Measurements from ENCODE around the gene GJC1.
"Not testable (repeated sequence)": the region's sequence is repeated elsewhere in the genome, so short reads cannot be mapped to it uniquely, and the experiment has no call there.

Gene GJC1

DNA sequence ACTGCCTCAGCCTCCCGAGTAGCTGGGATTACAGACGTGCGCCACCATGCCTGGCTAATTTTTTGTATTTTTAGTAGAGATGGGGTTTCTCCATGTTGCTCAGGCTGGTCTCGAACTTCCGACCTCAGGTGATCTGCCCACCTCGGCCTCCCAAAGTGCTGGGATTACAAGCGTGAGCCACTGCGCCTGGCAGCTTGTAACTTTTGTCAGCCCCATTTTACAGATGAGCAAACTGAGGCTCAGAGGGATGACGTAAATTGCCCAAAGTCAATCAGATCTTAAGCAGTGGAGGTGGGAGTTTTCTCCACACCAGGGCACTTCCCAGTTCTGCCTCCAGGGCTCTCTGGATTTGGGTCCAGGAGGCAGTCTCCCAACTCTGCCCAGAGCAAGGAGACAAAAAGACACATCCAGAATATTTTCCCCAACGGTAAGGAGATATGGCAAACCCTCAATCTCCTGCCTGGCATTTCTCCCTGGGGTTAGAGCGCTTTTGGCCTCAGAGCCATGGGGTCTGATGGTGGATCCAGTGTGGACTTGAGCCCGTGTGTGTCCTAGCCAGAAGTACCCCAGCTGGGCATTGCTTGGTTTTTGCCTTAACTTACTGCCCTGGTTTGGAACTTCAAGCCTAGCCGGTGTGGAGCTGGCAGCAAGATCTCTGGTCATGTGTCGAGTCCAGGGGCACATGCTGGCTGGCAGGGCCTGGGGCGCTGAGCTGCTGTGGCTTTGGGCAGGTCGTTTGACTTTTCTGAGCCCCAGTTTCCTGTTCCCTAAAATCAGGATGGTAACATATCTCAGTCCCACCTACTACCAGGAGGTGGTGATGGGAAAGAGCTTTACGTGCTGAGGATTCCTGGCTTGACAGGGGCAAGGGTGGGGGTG, 67.9 kb downstream of the GJC1 start:
- no peak for DNase-seq (ENCODE audit: low read depth in 2 of 3, low spot score in 1 of 3)

DNA sequence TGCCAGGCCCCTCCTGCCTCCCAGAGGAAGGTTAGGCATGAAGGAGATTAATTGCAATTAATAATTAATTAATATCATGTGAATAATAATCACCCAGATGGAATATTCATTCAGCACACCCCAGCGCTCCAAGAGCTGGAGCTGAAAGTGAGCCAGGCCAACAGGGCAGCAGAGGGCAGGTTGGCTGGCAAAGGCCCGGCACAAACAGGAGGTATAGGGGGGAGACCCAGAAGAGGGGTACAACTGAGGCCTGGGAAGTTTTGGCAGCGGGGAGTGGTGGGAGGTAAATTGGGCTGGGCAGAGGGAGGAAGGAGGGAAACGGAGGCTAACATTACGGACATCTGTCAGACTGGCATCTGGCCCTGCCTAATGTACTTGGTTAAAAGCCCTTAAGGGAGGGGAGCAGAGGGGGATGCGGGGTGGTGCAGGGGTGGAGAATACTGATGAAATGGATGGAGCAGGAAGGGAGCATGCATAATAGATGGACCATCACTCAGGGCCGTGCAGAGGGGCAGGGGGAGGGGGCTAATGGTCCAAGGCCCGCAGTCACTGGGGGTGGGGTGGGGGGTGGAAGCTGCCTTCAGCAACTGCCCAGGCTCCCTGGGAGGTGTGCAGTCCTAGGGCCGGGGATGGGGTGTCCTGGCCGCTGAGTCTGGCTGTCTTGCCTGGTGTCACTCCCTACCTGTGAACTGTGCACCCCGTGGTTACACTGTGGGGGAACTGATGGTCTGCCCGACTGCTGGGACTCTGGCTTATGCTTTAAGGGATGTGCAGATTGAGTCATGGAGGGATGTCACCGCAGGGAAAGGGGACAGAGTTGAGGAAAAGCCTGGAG, 69.4 kb downstream of the GJC1 start:
- no peak for DNase-seq (ENCODE audit: low read depth in 2 of 3, low spot score in 1 of 3)

DNA sequence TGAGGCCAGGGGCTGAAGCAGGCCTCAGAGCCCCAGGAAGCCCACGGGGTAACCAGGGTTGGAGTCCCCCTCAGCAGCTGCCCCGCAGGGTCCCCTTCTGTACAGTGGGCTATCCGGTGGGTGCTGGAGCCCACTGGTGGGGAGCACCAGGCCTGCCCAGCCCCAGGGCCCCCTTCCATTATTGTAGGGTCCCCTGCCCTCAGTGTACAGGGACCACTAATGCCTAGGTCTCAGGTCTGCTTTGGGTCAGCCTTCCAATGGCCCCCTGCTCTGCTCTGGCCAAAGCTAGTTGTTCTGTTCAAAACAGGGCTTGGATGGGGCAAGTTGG, 70.2 kb downstream of the GJC1 start:
- no peak for DNase-seq (ENCODE audit: low read depth in 2 of 3, low spot score in 1 of 3)

DNA sequence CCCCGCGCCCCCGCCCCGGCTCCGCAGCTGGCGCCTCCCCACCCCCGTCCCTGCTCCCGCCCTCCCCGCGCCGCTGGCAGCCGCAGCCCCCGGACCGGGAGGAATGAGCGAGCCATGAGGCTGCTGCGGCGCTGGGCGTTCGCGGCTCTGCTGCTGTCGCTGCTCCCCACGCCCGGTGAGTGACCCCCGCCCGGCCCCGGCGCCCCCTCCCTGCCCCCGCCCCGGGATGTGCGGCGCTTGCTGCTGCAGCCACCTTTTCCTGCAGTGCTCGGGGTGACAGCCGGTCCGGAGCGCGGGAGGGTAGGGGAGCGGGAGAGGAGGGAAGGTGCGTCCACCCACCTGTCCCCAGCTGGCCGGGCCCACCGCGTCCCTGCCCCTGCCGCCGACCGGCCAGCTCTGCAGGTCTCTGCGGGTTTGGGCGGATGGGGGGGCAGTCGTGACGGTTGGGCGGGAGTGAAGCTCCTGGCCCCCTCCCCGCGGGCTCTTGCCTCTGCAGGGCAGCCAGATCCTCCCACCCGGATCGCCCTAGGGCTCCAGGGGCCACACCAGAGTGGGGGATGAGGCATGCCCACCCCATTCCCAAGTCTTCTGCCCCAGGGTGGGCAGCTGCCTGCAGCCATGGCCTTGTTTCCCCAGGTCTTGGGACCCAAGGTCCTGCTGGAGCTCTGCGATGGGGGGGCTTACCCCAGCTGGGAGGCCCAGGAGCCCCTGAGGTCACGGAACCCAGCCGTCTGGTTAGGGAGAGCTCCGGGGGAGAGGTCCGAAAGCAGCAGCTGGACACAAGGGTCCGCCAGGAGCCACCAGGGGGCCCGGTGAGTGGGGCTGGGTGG, 70.8 kb downstream of the GJC1 start:
- DNase-seq (ENCODE audit: low read depth in 2 of 3, low spot score in 1 of 3): no peak

DNA sequence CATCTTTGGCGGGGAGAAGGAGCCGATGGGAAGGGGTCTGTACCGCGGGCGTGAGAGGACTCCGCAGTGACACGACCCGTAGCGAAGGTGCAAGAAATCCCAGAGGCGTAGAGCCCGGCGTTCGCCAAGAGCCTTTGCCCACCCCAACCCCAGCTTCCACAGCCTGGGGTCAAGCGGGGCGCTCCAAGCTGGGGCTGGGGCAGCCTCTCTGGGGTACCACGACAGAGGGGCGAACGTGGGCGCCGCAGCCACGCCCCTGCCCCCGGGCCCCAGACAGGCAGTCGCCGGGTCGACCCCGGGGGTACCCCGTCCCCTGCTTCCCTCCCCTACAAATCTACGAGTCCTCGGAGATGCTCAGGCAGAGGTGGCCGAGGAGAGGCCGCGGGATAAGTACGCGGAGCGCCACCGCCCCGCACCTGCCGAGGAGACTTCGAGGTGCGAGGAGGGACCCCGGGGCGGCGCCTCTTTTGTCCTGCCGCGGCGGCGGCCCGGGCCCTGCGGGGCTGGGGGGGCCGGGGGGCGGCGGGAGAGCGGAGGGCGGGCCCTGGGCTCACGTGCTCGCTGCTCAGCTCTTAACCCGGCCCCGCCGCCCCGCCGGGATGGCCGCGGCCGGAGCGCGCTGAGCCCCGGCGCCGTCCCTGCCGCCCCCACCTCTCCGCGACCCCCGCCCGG, 71.5 kb downstream of the GJC1 start, which contains the start of gene ADAM11:
TSS of gene ADAM11 (plus strand) at position 575 of the 672 bp plus-strand sequence. CDS start 212 bp downstream, outside the sequence.
- DNase-seq (ENCODE audit: low read depth in 2 of 3, low spot score in 1 of 3): no peak

DNA sequence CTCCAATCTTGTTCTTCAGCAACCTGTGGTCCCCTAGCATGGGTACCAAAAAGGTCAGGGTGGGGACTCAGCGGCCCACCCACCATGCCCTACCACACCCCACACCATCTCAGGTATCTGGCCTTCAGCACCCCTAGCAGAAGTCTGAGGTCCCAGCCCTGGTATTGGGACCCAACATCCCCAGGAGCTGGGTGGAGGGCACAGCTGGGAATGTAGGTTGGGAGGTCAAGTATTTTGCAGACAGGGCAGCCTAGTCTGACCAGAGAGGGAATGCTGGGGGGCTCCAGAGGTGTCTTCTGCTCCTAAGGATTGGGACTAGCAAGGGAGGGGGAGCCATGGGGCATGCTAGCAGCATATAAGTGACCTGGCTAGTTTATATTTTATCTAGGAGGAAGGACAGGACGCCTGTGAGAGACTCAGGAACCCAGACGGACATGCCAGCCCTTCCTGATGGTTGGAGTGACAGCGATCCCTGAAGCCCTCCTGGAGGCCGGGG, 72.1 kb downstream of the GJC1 start:
- no peak for DNase-seq (ENCODE audit: low read depth in 2 of 3, low spot score in 1 of 3)

DNA sequence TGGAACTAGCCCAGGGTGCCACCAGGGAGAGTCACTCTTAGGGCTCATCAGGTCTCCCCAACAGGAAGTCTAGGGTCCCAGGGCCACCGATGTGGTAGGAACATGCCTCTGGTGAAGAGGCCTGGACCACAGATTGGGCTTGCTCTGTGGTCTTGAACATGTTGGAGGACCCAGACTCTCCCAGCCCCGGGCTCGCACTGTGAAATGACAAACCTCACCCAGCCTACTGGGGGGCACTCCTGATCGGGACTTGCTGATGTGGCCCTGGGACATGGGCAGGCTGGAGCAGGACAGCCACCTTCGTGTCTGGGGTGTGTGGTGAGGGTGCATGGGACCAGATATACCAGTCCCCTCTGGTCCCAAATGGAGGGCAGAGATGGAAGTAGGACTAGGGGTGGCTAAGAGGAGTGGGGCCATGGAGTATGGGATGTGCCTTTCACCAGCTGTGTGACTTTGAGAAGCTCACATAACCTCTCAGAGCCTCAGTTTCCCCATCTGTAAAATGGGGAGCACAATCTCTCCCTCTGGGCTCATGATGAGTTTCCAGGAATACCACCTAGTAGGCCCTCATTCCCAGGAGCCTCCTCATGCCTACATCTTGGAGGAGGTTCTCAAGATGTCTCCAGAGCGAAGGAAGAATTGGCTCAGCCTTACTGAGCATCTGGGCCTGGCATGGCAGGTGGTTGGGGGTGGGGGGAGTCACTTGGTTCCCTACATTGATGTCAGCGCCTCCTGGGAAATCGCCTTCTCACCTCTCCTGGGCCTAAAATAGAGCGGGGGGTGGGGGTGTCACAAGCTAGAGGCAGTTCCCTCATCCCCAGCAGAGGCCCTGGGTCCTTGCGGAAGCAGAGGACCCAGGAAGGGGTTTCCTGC, 72.8 kb downstream of the GJC1 start:
- DNase-seq (ENCODE audit: low read depth in 2 of 3, low spot score in 1 of 3): no peak

DNA sequence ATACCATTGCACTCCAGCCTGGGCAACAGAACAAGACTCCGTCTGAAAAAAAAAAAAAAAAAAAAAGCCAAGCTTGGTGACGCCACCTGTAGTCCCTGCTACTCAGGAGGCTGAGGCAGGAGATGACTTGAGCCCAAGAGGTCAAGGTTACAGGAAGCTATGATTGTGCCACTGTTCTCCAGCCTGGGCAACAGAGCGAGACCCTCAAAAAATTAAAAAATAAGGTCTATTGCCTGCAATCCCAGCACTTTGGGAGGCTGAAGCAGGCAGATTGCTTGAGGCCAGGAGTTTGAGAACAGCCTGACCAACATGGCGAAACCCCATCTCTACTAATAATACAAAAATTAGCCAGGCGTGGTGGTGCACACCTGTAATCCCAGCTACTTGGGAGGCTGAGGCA, 74.9 kb downstream of the GJC1 start:
- not testable (repeated sequence) for DNase-seq (ENCODE audit: low read depth in 2 of 3, low spot score in 1 of 3)

DNA sequence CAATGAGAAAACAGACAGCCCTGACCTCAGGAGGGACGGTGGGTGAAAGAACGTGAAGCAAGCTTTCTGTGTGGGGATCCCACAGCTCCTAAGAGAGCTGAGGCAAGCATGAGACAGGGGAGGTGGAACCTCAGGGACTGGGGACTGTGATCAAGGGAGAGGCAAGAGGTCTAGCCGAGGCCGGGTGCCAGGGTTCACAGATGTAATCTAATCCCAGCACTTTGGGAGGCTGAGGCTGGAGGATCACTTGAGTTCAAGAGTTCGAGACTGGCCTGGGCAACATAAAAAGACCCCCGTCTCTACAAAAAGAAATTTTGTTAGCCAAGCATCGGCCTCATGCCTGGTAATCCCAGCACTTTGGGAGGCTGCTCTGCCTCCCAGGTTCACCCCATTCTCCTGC, 75.8 kb downstream of the GJC1 start:
- no peak for DNase-seq (ENCODE audit: low read depth in 2 of 3, low spot score in 1 of 3)

DNA sequence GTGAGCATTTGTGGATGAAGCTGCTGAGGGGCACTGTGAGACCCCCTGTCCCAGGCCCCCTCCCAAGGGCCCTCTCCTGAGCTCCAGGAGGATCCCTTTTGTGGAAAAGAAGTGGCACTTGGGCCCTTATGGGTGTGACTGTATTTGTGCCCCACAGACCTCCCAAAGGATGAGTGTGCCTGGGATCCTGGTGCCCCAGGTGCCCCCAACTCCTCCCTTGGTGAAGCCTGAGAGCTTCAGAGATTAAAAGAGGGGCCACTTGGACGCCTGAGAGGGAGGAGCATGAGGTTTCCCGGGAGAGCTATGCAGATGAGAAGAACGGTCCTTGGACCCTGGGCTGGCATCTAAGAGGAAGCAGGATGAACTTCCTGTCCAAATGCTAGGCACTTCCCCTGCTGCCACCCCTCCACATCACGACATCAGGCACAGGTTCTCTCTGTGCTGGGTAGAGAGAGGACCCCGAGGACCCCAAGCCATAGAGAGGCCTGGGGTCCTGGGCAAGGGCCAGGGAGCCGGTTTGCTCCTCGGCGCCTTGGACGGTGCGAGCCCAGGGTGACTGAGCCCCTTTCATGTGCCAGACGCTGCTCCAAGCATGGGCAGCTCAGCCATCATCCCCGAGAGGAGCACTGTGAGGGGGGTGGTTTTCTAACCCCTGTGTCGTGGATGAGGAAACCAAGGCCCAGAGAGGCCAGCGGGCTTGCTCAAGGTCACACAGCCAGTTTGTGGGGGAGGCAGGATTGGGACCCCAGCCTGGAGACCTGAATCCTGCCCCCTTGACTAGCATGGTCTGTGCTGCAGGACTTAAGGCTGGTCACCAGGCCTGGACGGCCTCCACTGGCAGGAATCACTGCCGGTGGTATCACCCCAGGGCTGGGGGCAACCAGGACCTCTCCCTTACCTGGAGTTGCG, 76.9 kb downstream of the GJC1 start:
- DNase-seq (ENCODE audit: low read depth in 2 of 3, low spot score in 1 of 3): no peak

DNA sequence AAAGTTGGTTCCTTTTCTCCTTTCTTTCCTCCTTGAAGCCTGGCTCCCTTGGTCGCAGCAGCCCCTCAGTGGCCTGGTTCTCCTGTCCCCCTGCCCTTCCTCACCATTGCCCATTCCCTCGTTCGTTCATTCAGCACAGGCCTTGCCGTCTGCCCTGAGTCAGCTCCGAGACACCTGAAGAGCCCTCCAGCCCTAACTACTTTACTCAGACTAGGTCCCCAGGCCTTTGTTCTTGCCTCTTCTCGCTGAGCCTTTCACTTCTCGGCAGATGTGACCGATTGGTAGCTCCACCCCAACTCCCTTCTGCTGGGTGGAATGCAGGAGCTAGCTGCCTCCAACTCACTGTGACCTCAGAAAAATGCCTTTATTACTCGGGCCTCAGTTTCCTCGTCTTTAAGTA, 78.3 kb downstream of the GJC1 start:
- no peak for DNase-seq (ENCODE audit: low read depth in 2 of 3, low spot score in 1 of 3)

DNA sequence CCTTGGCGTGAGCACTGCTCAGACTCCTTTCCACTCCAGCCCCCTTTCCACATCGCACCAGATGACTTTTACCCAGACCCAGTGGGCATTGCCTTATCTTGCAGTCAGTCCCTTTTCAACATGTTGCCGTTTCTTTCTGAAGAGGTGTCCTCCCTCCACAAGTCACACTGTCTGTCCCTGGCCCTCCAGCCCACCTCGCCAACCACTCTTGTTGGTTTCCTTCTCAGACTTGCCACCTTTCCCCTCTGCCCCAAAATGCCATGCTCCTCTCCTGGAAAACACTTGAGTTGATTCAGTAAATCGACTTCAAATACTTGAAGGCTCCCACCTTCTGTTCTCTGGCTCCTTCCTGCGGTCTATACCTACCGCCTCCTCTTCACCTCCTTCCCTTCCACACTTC, 78.8 kb downstream of the GJC1 start:
- no peak for DNase-seq (ENCODE audit: low read depth in 2 of 3, low spot score in 1 of 3)

DNA sequence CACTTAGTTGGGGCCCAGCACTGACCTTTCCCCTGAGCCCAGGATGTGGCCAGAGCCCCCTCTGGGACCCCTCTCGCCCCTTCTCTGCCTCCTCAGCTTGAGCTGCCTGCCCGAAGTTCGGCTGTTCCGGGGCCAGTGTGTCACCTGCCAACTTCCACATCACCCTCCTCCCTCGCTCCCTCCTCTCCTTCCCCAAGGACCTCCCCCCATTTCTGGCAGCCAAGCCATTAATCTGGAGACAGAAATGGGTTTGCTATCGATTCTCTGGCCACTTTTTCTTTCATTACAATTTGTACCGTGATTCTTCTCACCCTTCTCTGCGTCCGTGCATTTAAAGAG, 80.1 kb downstream of the GJC1 start:
- DNase-seq (ENCODE audit: low read depth in 2 of 3, low spot score in 1 of 3): no peak

DNA sequence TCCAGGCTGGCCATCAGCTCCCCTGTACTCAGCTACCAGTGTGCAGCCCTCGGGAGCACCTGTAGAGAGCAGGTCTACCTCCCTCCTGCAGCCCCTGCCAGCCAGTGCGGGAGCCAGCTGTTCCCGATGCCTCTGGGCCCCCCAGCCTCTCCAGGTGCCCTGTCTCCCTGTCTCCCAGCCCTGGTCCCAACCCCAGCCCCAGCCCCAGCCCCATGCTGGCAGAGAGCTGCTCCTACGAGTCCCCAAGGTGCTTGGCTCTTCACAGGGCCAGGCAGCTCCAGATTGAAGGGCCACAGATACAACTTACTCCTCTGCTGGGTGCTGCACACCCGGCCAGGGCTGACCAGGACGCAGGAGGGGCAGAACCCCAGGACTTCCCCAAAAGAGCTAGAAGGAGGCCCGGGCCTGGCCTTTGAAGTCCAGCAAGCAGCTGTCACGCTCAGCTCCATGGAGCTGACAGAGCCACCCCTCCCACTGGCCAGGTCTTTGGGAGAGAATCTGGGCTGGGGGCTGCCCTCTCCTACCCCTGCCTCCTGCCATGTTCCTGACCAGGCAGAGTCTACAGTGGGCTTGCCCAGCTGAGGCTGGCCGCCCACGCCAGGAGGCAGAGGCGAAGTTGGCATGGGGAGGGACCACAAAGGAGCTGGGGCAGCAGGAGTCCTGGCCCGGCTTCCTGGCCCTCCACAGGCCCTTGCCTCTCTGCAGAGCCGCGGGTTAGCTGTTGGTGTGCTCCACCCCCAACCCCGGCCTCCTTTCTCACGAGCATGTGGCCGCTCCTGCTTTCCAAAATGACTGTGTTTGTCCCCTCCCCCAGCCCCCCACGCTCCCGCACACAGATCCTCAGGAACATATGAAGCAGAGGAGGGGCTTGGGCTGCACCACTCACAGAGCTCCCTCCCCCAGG, 80.8 kb downstream of the GJC1 start:
- DNase-seq (ENCODE audit: low read depth in 2 of 3, low spot score in 1 of 3): no peak
